ENCODE measurements around the gene SLC35E3. TPM values are rescaled to one million over a fixed set of nuclear protein-coding genes. Genes with fewer than 3 reads are reported as not detected.

SLC35E3 gene
- total and polyA plus RNA-seq, 2 of the 13 experiments (the other 11 are each of a cell fraction or from before 2014, with no cell fraction given) = 13.0 to 22.1 TPM

- TF ChIP-seq EP300 (IDR thresholded peaks at IDR 0.05; ENCODE audit: low read depth in 2 of 2, low read length in 2 of 2) (no peak), EP300 (CRISPR knock-in tag; IDR thresholded peaks at IDR 0.05; ENCODE audit: borderline replicate concordance) (no peak), ELF3 (CRISPR knock-in tag; IDR thresholded peaks at IDR 0.05) (peak; percentile 72), ZNF567 (CRISPR knock-in tag; IDR thresholded peaks at IDR 0.05; ENCODE audit: borderline replicate concordance) (no peak), PHF8 (CRISPR knock-in tag; IDR thresholded peaks at IDR 0.05) (peak; percentile 82), ZC3H4 (CRISPR knock-in tag; IDR thresholded peaks at IDR 0.05; ENCODE audit: borderline replicate concordance) (no peak), MLXIP (CRISPR knock-in tag; IDR thresholded peaks at IDR 0.05; ENCODE audit: borderline replicate concordance) (no peak), SNRNP70 (IDR thresholded peaks at IDR 0.05; ENCODE audit: low read depth, low read length) (no peak), SOX6 (IDR thresholded peaks at IDR 0.05) (no peak), SOX6 (CRISPR knock-in tag; IDR thresholded peaks at IDR 0.05) (peak; percentile 78), PLSCR1 (CRISPR knock-in tag; IDR thresholded peaks at IDR 0.05; ENCODE audit: borderline replicate concordance) (0 out of 2 replicates have a peak, but pooled peaks have one; percentile 67), CENPX (CRISPR knock-in tag; IDR thresholded peaks at IDR 0.05) (no peak), POLR2A (IDR thresholded peaks at IDR 0.05; ENCODE audit: insufficient read depth in 1 of 2, low read depth in 2 of 2, low read length in 2 of 2) (peak; percentile 74 to 96), ELF1 (CRISPR knock-in tag; IDR thresholded peaks at IDR 0.05) (peak; percentile 83), HNF4A (CRISPR knock-in tag; IDR thresholded peaks at IDR 0.05) (no peak), ZNF850 (CRISPR knock-in tag; conservative IDR thresholded peaks at IDR 0.05) (no peak), MED1 (CRISPR knock-in tag; IDR thresholded peaks at IDR 0.05) (peak; percentile 62), HINFP (CRISPR knock-in tag; IDR thresholded peaks at IDR 0.05; ENCODE audit: low read depth) (0 out of 2 replicates have a peak, but pooled peaks have one; percentile 12)
- TF ChIP-seq, protein P1, sequence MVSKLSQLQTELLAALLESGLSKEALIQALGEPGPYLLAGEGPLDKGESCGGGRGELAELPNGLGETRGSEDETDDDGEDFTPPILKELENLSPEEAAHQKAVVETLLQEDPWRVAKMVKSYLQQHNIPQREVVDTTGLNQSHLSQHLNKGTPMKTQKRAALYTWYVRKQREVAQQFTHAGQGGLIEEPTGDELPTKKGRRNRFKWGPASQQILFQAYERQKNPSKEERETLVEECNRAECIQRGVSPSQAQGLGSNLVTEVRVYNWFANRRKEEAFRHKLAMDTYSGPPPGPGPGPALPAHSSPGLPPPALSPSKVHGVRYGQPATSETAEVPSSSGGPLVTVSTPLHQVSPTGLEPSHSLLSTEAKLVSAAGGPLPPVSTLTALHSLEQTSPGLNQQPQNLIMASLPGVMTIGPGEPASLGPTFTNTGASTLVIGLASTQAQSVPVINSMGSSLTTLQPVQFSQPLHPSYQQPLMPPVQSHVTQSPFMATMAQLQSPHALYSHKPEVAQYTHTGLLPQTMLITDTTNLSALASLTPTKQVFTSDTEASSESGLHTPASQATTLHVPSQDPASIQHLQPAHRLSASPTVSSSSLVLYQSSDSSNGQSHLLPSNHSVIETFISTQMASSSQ (IDR thresholded peaks at IDR 0.05; ENCODE audit: low read depth) = no peak
- TF ChIP-seq, protein P1 (CRISPR knock-in tag; IDR thresholded peaks at IDR 0.05; ENCODE audit: borderline replicate concordance) = peak; percentile 62; the same call in 1 of the 2 replicates
Measured at GRCh38 chr12:68745904-68746571, at the start of gene SLC35E3 (continued).

Data from HepG2 (cell line).